ENCODE data around the gene EIF4A3.
A peak's percentile ranks its signal among the peaks of the same experiment; 100 is the strongest.
"Not testable (repeated sequence)": the region's sequence is repeated elsewhere in the genome, so short reads cannot be mapped to it uniquely, and the experiment has no call there.

Gene EIF4A3

DNA sequence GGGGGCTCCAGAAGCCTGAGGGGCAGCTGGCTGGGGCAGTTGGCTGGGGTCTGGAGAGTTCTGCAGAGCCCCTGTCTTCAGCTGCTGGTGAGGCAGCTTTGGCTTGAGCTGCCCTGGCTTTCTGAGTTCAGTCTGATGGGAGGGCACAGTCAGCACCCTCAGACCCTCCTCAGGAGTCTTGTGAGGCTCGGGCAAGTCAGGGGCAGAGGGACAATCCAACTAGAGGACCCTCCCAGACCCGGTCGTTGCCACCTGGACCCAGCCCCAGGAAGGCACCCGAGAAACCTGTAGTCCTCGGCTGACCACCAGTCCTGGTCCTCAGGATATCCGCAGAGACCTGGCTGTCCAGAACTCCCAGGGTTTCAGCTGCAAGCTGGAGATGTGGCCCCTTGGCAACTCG is 24.8 kb upstream of the EIF4A3 start:
- DNase-seq (ENCODE audit: low spot score) = no peak

DNA sequence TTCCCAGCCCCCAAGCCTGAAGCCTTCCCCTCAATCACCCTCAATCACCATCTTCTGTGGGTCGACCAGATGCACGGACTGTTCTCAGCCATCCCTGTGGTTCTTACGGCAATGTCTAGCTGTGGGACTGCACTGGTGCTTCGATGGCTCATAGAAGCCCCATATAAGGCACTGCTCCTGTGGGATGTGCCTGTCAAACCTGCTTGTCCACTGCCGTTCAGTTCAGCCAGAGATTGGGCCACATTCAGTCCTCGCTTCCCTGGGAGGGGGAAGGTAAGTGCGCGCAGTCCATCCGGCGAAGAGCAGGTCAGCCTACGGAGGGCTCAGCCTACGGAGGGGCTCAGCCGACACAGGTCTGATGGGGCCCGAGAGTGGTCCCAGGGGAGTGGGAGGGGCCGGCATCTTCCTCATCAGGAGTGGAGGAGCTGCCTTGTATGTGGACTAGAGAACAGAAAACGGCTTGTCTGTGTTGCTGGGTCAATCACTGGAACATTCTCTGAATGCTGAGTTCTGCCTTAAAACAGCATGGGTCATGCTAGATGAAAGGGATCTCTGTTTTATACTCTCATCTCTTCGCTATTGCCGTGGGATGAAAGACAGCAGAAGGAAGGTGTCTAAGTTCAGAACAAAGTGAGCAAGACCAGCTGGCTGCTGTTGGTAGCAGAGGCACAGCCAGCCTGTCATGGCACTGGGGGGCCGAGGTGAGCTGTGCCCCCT is 23.0 kb upstream of the EIF4A3 start, which contains the start of gene CARD14:
CARD14 (plus strand) TSS at position 247 of the 717 bp plus-strand sequence. CDS start 11,409 bp downstream, outside the sequence.
- no peak for DNase-seq (ENCODE audit: low spot score)

DNA sequence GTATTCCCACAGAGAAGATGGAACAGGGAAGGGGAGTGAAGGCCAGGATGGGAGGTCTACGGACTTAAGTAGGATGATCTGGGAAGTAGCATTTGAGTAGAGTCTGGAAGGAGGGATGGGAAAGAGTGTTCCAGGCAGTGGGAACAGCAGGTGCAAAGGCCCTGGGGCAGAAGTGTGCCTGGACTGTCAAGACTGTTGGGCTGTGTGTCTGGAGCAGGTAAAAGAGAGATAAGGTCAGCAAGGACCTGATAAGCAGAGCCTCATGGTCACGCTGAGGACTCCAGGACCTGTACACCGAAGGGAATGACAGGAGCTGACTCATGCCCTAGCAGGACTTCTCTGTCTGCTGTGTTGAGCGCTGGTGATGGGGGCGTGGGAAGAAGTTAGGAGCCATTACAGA is 22.2 kb upstream of the EIF4A3 start:
- DNase-seq (ENCODE audit: low spot score) = no peak

DNA sequence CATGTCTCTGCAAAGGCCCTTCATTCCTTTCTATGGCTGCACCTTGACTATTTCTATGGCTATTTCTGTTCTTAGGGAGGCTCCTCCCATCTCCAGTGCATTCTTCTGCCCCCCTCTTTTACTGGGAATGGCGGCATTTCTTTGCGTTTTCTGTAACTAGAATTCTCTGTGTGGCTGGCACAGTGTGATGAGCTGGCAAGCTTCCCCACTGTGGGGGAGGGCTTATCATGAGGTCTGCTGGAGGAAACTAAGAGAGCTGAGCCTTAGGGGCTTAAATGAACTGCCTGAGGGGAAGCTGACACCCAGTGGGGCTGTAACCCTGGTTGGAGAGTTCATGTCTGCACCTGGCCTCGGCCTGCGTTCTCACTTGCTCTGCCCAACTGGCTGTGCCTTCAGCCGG is 21.4 kb upstream of the EIF4A3 start:
- no peak for DNase-seq (ENCODE audit: low spot score)

DNA sequence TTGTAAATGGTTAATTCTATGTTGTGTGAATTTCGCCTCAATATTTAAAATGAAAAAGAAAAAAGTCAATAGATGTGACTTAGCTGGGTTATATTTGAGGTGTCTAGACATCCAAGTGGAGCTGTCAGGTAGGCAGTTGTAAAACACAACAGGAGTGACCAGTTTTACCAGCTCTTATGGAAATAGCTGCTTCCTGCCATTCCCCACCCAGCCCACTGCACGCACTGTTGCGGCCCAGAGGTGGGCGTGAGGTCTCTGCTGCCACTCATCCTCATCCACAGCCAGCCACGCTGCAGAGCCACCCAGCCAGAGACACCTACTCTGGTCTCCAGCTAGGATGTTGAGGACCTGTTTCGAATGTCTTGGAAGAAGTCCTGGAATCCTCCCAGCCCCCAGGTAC is 19.5 kb upstream of the EIF4A3 start:
- DNase-seq (ENCODE audit: low spot score) = no peak

DNA sequence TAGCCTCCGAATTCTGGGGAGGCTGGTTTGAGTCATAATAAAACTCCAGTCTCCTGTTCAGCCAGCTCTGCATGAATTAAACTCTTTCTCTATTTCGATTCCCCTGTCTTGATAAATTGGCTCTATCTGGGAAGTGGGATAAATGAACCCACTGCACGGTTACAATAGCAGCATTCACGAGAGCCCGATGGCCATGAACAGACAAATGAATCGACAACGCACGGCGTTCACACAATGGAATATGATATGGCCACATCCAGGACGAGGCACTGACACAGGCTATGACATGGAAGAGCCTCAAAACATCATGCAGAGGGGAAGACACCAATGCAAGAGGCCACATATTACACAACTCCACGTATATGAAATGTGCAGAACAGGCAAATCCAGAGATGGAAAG is 17.3 kb upstream of the EIF4A3 start:
- DNase-seq (ENCODE audit: low spot score) = no peak

DNA sequence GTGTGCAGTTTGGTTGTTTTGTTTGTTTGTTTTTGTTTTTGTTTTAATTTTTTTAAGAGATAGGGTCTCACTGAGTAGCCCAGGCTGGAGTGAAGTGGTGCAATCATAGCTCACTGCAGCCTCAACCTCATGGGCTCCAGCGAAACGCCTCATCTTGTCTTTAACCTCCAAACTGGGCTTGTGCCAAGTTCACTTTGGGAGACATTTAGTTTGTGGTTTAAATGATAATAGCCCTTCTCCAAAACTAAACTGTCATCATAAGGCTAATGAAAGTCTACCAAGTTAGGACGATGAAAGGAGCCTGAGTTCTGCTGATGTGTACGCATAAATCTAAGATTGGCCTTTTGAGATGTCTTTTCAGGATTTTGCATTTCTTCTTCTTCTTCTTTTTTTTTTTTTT is 16.4 kb upstream of the EIF4A3 start:
- no peak for DNase-seq (ENCODE audit: low spot score)

DNA sequence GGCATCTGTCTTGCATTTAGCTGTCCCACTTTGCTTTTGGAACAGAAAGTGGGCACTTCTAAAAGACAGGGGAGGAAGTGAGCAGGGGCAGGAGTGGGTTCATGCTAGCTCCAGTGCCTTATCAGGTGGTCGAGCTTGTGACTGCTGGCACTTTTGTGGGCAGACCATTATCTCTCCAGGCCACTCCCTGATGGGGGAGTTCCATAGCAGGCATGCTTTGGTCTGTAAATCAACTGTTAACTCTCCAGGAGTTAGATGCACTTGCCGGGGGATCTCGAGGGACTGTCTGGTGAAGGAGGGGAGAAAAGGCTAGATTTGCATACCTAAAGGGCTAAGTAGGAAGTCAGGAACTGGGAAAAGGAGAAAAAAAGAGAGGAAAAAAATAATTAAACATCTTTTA is 13.6 kb upstream of the EIF4A3 start:
- no peak for DNase-seq (ENCODE audit: low spot score)

DNA sequence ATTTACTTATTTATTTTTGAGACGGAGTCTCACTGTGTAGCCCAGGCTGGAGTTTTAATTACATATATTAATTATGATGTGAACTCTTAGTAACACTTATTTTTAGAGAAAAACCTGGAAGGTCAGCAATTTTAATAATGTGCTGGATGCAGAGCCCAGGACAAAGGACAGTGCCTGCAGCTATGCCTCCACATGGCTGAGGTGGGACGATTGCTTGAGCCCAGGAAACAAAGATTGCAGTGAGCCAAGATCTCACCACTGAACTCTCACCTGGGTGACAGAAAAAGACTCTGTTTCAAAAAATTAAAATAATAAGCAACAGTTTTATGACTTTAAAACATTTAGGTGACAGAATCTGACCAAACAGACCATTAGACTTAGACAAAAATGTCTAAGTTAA is 11.9 kb upstream of the EIF4A3 start:
- DNase-seq (ENCODE audit: low spot score) = no peak

DNA sequence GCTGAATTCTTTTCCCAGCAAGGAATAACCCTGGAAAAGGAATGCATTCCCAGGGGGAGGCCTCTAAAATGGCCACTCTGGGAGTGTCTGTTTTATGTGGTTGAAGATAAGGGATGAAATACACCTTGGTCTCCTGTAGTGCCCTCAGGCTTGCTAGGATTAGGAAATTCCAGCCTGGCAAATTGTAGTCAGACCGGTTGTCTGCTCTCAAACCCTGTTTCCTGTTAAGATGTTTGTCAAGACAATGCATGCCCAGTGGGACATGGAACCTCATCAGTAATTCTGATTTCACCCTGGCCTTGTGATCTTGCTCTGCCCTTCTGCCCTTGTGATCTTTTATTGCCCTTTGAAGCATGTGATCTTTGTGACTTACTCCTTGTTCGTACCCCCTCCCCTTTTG is 8.7 kb upstream of the EIF4A3 start:
- not testable (repeated sequence) for DNase-seq (ENCODE audit: low spot score)

DNA sequence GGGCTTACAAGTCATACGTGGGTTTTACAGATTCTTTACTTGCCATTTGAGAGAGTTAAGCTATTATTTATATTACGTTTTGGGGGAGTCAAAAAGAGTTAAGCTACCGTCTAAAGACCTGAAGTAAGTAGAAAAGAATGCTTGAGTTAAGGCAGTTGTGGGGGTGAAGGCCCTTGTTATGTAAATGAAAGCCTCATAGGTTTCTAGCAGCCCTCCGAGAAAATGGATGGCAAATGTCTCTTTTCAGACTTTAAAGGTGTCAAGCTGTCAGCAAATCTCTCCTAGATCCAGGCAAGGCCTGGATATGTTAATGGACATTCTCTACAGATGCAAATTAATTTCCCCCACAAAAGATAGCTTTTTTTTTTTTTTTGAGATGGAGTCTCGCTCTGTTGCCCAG is 7.2 kb upstream of the EIF4A3 start:
- no peak for DNase-seq (ENCODE audit: low spot score)

DNA sequence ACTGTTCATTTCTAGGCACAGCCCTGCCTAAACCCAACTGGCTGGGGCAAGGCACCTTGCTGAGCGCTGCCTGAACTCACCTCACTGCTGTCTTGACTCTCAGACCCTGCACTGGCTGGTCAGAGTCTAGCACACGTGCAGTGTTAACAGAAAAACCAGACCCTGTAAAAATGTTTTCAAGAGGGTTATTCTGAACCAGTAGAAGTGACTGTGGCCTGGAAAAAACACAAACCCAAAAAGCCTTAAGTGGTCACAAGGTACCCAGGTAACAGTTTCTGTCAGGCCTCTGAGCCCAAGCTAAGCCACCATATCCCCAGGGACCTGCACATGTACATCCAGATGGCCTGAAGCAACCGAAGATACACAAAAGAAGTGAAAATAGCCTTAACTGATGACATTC is 6.1 kb upstream of the EIF4A3 start:
- DNase-seq (ENCODE audit: low spot score) = peak; percentile 53

DNA sequence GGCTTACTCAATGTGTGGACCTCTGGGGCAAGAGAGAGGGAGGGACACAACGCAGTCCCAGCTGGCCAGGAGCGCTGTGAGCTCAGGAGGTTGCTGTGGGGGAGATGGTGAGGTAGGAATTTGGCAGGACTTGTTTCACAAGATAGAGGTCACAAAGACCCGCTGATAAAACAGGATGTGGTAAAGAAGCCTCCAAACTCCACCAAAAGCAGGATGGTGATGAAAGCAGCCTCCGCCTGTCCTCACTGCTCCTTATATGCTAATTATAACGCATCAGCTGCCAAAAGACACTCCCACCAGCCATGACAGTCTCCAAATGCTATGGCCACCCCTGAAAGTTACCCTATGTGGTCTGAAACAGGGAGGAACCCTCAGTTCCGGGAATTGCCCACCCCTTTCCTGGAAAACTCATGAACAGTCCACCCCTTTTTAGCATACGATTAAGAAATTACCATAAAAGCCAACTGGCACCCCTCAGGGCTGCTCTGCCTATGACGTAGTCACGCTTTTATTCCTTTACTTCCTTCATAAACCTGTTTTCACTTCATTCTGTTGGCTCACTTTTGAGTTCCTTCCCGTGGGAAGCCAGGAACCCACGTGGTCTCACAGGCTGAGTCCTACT is 5.3 kb upstream of the EIF4A3 start:
- DNase-seq (ENCODE audit: low spot score) = no peak

DNA sequence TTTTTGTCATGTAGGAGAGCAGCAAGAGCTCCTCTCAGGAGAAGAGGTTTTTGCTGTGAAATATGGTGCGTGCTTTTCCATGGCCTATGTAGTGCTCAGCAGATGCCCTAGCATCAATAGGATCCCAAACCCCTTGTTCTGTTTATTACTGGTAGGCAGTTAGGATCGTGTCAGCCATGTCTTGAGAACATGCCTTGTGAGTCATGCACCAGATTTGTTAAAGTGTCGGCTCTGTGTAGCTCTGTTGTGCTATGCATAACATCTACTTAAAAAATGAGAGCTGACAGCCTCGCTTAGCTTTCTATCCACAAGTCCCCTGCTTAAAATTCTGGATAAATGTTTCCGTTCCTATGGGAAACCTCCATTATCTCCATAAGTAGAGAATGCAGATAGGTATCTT is 4.4 kb upstream of the EIF4A3 start:
- DNase-seq (ENCODE audit: low spot score) = no peak

DNA sequence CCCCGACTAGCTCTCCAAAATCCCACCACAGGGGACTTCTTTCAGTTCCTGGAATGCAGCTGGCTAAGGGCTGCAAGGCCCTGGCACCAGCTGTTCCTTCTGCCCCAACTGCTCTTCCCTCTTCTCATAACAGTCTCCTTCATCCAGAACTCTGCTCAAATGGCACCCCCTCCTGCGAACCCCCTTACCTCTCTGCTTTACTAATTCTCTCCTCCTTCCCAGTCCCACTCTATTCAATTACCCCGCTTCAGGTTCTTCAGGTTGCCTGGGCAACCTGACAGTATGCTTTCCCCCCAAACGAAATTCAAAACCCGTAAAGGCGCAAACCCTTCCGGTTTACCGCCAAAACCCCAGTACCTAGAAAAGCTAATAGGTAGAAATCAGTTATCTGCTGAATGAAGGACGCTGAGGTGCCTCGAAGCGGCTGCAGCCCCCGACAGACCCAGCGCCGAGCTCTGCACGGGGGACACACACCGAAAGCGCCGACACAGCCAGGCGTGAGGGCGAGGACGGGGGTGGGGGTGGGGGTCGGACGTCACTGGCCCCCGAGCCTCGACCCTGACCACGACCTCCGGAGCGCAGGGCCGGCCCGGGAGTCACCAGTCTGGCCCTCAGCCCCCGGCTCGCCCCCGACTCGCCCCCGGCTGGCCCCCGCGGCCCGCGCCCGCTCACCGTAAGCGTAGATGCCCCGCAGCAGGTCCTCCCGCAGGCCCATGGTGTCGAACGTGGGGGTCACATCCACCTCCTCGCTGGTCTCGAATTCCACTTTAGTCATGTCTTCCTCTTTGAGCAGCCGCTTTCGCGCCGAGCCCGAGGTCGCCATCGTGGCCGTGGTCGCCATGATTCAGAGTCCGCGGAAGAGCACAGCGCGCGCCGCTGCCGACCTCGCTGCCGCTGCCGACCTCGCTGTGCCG is 550 bp downstream of the EIF4A3 start:
- peak; percentile 50 for DNase-seq (ENCODE audit: low spot score)

DNA sequence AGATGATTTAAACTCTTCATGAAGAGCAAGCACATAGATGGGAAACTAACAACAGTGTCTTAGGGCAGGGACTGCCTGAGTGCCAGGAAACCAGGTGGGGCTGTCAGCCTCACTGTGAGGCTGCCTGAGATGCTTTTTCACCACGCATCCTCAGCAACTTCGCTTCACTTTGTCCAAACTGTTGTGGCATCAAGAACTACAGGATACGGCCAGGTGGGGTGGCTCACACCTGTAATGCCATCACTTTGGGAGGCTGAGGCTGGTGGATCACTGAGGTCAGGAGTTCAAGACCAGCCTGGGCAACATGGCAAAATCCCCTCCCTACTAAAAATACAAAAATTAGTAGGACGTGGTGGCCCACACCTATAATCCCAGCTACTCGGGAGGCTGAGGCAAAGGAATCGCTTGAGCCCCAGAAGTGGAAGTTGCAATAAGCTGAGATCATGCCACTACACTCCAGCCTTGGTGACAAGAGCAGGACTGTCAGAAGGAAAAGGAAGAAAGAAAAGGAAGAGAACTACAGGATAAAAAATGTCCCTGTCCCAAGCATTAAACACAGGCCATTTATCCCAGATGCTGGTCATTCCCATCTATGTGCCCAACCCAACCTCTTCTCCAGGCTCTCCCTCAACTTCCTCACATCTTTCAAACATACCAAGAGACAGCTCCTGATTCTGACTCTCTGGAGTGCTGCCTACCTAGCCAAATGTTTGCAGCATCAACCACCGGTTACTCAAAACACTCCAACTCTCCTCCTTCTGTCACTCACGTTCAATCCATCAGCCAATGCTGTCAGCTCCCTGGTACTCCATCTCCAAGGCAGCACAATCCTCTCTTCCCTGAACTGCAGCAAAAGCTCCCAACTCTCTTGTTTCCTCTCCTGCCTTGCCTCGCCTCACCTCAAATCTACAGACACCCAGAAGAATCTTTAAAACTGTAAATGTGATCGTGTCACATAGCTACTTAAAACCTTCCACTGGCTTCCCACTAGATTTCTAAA is 1.6 kb downstream of the EIF4A3 start:
- DNase-seq (ENCODE audit: low spot score) = no peak

DNA sequence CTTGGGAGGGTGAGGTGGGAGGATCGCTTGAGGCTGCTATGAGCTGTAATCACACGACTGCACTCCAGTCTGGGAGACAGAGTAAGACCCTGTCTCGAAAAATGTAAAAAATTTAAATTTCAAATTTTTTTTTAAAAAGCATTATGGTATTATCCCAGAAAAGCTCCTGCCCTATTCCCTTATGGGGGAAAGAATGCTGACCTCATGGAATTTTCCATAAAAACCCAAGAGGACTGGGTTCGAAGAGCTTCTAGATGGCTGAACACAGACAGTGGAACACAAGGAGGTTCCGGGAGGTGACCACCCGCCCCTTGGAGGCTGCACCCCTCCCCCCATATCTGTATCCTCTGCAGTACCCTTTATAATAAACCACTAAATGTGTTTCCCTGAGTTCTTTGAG is 4.0 kb downstream of the EIF4A3 start:
- no peak for DNase-seq (ENCODE audit: low spot score)

DNA sequence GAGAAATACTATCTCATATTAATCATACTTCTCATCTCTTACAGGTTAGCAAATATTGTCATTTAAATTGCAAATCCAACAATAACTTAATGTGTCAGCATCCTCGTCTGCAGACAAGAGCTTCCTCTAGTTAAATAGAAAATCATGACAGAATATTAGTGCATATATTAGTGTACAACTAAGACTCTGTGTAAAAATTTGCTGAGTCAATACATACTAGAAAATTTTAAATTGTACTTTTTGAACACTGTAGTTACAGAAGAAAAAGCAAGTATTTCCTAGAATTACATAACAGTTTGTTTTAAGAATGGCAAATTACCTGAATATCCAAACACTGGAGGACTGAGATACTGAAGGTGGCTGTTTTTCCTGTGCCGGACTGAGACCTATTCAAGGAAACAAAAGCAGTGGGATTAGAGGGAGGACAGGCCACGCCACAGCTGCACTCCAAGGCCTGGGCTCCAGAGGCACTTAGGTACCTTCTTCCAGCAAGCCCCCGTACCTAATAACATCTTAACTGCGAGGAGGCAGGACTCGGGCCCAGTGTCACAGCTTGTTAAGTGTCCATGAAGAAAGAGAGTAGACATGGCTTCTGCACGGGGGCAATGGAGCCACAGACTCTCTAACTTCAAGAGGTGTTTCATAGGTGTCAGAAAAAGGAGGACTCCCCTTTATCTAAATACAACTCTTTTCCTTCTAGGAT is 5.3 kb downstream of the EIF4A3 start:
- no peak for DNase-seq (ENCODE audit: low spot score)

DNA sequence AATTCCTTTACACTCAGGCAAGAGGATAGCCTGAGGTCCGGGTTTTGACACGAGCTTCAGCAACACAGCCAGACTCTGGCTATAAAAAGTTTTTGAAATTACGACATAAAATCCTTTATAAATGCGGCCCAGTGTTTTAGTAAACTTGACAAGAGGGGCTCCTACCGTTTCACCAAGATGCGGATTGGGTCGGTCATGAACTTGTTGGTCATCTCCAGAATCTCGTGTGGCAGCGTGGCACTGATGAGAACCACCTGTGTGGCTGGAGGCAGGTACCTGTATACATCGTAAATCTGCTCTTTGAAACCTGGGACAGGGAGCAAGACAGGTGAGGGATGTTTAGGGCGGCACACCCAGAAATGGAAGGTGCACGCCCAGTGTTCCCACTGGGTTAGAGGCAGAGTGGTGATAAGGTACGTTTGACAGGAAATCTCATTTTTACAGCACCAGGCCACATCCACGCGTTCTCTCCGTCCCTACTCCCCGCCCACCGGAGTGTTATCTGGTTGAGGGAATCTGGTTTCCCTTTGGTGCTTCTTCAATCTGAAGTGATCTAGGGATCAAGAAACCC is 8.0 kb downstream of the EIF4A3 start:
- no peak for DNase-seq (ENCODE audit: low spot score)

DNA sequence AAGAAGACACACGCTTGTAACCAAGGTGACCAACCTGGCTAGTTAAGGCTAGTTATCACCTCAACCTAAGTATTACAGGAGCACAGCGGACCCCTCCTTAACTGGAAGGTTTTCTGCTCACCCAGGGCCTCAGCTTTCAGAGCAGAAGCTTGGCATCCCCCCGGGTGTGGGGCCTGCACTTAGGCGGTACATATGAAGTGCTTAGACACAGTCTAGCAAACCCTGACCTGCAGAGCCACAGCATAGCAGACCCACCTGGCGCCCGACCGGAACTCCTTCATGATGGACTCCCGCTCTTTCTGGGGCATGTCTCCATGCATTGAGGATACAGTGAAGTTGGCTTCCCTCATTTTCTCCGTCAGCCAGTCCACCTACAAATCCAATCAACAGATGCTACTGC is 9.8 kb downstream of the EIF4A3 start:
- no peak for DNase-seq (ENCODE audit: low spot score)

DNA sequence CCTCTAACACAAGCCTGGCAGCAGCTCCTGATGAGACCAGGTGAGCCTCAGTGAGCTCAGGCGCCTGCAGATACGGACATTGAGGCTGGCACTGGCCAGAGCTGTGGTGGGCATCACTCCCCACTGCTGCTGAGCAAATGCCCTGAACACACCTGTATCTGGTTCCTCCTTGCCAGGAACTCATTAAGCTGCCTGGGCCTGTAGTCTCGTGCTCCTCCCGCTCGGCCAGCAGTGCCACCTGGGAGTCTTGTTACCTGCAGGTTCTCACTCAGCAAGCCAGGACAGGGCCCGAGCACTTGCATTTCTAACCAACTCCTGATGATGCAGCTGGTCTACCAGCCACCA is 13.3 kb downstream of the EIF4A3 start:
- DNase-seq (ENCODE audit: low spot score) = no peak

Measured in NAMALWA (cell line).